GM23338 (cell line): Measurements from ENCODE around the gene SOD1. TPM values are rescaled to one million over a fixed set of nuclear protein-coding genes. Genes with fewer than 3 reads are reported as not detected.

Source experiments
- ATAC-seq: fragments of 200-7000 bp; cut with Tn5 transposase; 3 replicates; pipeline ENCODE4 v1.9.1; 2020
- DNase-seq: peaks from one replicate; pipeline ENCODE4 v3.0.0-alpha.2; 2015; ENCODE audit warnings: low spot score
- H2AFZ ChIP-seq: fragments of 200-600 bp; sonication (generic); 2 replicates; pipeline ENCODE4 v1.8.0; 2016; ENCODE audit warnings: antibody characterized with exemption, mild to moderate bottlenecking, moderate library complexity
- H3F3A ChIP-seq: fragments of 200-600 bp; sonication (generic); replicated peaks from 2 replicates; pipeline ENCODE4 v1.8.0; 2017; ENCODE audit warnings: antibody characterized with exemption, mixed run types, low read depth
- H3K27ac ChIP-seq: fragments of 200-600 bp; sonication (generic); 2 replicates; pipeline ENCODE4 v1.6.1; 2016; ENCODE audit warnings: low read depth
- H3K27me3 ChIP-seq: fragments of 200-600 bp; sonication (generic); 2 replicates; pipeline ENCODE4 v1.8.0; 2016; ENCODE audit warnings: mild to moderate bottlenecking, mixed run types, moderate library complexity; ENCODE audit not compliant: insufficient read depth
- H3K36me3 ChIP-seq: fragments of 200-600 bp; sonication (generic); 2 replicates; pipeline ENCODE4 v1.8.0; 2016; ENCODE audit warnings: mild to moderate bottlenecking; ENCODE audit not compliant: insufficient read depth
- H3K4me1 ChIP-seq: fragments of 200-600 bp; sonication (generic); 2 replicates; pipeline ENCODE4 v1.8.0; 2016; ENCODE audit warnings: mild to moderate bottlenecking, moderate library complexity; ENCODE audit not compliant: insufficient read depth
- H3K4me2 ChIP-seq: fragments of 200-600 bp; sonication (generic); 2 replicates; pipeline ENCODE4 v1.7.1; 2017; ENCODE audit warnings: mixed run types
- H3K4me3 ChIP-seq: fragments of 200-600 bp; sonication (generic); 2 replicates; pipeline ENCODE4 v1.6.1; 2016; ENCODE audit warnings: mixed run types
- H3K79me2 ChIP-seq: fragments of 200-600 bp; sonication (generic); replicated peaks from 2 replicates; pipeline ENCODE4 v1.8.0; 2017; ENCODE audit warnings: mild to moderate bottlenecking; ENCODE audit not compliant: insufficient read depth
- H3K9me2 ChIP-seq: fragments of 200-600 bp; sonication (generic); 2 replicates; pipeline ENCODE4 v1.8.0; 2017; ENCODE audit not compliant: insufficient read depth
- H4K20me1 ChIP-seq: fragments of 200-600 bp; sonication (generic); replicated peaks from 2 replicates; pipeline ENCODE4 v1.8.0; 2017; ENCODE audit warnings: mild to moderate bottlenecking; ENCODE audit not compliant: insufficient read depth
- H3K27ac Mint-ChIP-seq: 2 replicates; pipeline ENCODE4 v1.8.0; 2020; ENCODE audit warnings: inconsistent platforms, mild to moderate bottlenecking, moderate library complexity, mixed read lengths
- H3K27me3 Mint-ChIP-seq: 3 replicates; pipeline ENCODE4 v1.8.0; 2022; ENCODE audit warnings: low read depth, mild to moderate bottlenecking, moderate library complexity, mixed read lengths, inconsistent platforms; ENCODE audit not compliant: insufficient read depth, poor library complexity
- H3K36me3 Mint-ChIP-seq: 3 replicates; pipeline ENCODE4 v1.8.0; 2021; ENCODE audit warnings: low read depth, mild to moderate bottlenecking, inconsistent platforms, moderate library complexity, mixed read lengths
- H3K4me1 Mint-ChIP-seq: 3 replicates; pipeline ENCODE4 v1.8.0; 2020; ENCODE audit warnings: mild to moderate bottlenecking, inconsistent platforms, mixed read lengths
- H3K4me3 Mint-ChIP-seq: 3 replicates; pipeline ENCODE4 v1.8.0; 2021; ENCODE audit warnings: moderate library complexity, mild to moderate bottlenecking, inconsistent platforms, mixed read lengths
- H3K9me3 Mint-ChIP-seq: 3 replicates; pipeline ENCODE4 v1.8.0; 2020; ENCODE audit warnings: moderate library complexity, mild to moderate bottlenecking, inconsistent platforms, mixed read lengths
- CREB1 ChIP-seq: fragments of 250-450 bp; sonication (Bioruptor Pico); IDR thresholded peaks from 2 replicates; pipeline ENCODE4 v1.5.0; 2020; ENCODE audit warnings: low read depth, mild to moderate bottlenecking, moderate library complexity
- CTCF ChIP-seq, 2 experiments: fragments of 200-600 bp in 1 of 2; sonication (generic) in 1 of 2; conservative IDR thresholded peaks; 2 replicates each; pipeline versions ENCODE4 v1.5.1 to v1.6.1; 2016 to 2017; ENCODE audit warnings: antibody characterized with exemption in 2 of 2, low read depth in 2 of 2, mild to moderate bottlenecking in 2 of 2, moderate library complexity in 1 of 2
- ETS1 ChIP-seq: IDR thresholded peaks from 2 replicates; pipeline ENCODE4 v1.6.1; 2016; ENCODE audit warnings: antibody characterized with exemption
- EZH2 ChIP-seq: fragments of 200-600 bp; sonication (generic); IDR thresholded peaks from one replicate; pipeline ENCODE4 v1.8.0; 2017; ENCODE audit warnings: antibody characterized with exemption, mild to moderate bottlenecking, low read depth; ENCODE audit not compliant: unreplicated experiment
- EZH2phosphoT487 ChIP-seq: fragments of 200-600 bp; sonication (generic); IDR thresholded peaks from one replicate; pipeline ENCODE4 v1.8.1; 2018; ENCODE audit warnings: antibody characterized with exemption; ENCODE audit not compliant: unreplicated experiment
- JUNB ChIP-seq: IDR thresholded peaks from one replicate; pipeline ENCODE4 v1.6.1; 2016; ENCODE audit warnings: antibody characterized with exemption; ENCODE audit not compliant: unreplicated experiment
- NANOG ChIP-seq: IDR thresholded peaks from 2 replicates; pipeline ENCODE4 v1.6.1; 2016; ENCODE audit warnings: antibody characterized with exemption, borderline replicate concordance
- POLR2AphosphoS5 ChIP-seq: IDR thresholded peaks from 2 replicates; pipeline ENCODE4 v1.6.1; 2016; ENCODE audit warnings: antibody characterized with exemption, low read depth
- REST ChIP-seq: IDR thresholded peaks from one replicate; pipeline ENCODE4 v1.6.1; 2018; ENCODE audit warnings: antibody characterized with exemption; ENCODE audit not compliant: unreplicated experiment
- STAT1 ChIP-seq: IDR thresholded peaks from one replicate; pipeline ENCODE4 v1.6.1; 2016; ENCODE audit warnings: antibody characterized with exemption; ENCODE audit not compliant: unreplicated experiment
- ZNF114 ChIP-seq: fragments of 250-450 bp; sonication (Bioruptor Pico); IDR thresholded peaks from 2 replicates; pipeline ENCODE4 v1.5.0; 2020; ENCODE audit warnings: mild to moderate bottlenecking, moderate library complexity
- ZNF331 ChIP-seq: fragments of 250-450 bp; sonication (Bioruptor Pico); IDR thresholded peaks from 2 replicates; pipeline ENCODE4 v1.5.0; 2020; ENCODE audit warnings: low read depth, mild to moderate bottlenecking, moderate library complexity
- ZNF462 ChIP-seq: fragments of 250-450 bp; sonication (Bioruptor Pico); IDR thresholded peaks from 2 replicates; pipeline ENCODE4 v1.5.0; 2020; ENCODE audit warnings: mild to moderate bottlenecking, moderate library complexity
- polyA plus RNA-seq: library from polyadenylated mRNA; unstranded; fragments of >200 nt; fragmentation: Nextera tagmentation; extraction: Ambion mirVana; gene quantifications from 2 replicates; pipeline ENCODE4 v1.2.1, GENCODE V29; 2016
- total RNA-seq: library from RNA; depleted of rRNA; stranded (reverse); fragments of >200 nt; shearing (Covaris generic); gene quantifications from 2 replicates; pipeline ENCODE4 v1.2.3, GENCODE V29; 2014

Gene SOD1
- total and polyA plus RNA-seq, 2 experiments from 2014 or later: 123 to 454 TPM

GRCh38 chr21:31636874-31637273, 22.6 kb upstream of the SOD1 start:
- Histone ChIP-seq H3K9me2 (no peaks in the 10 kb centered on the region), H3F3A (no peaks in the 10 kb centered on the region), H4K20me1 (no peaks in the 10 kb centered on the region), H3K4me3 (no peak overlapping the region), H3K4me2 (no peak overlapping the region), H3K79me2 (no peaks in the 10 kb centered on the region), H3K4me1 (no peaks in the 10 kb centered on the region), H3K27me3 (no peaks in the 10 kb centered on the region), H3K36me3 (no peaks in the 10 kb centered on the region), H3K27ac (no peak overlapping the region), H2AFZ (no peak overlapping the region)
- H3K9me3 Mint-ChIP-seq: peaks cover 11% of the 10 kb centered on the region
- no peak for ATAC-seq
- no peaks in the 10 kb centered on the region for H3K4me1 Mint-ChIP-seq
- H3K27me3 Mint-ChIP-seq: peaks cover 7% of the 10 kb centered on the region
- no peak overlapping the region for H3K4me3 Mint-ChIP-seq
- TF ChIP-seq CTCF (conservative IDR thresholded peaks at IDR 0.05; ENCODE audit: low read depth in 2 of 2) (no peak), STAT1 (no peak), EZH2phosphoT487 (no peak), CREB1 (CRISPR knock-in tag) (no peak), NANOG (no peak), JUNB (no peak), ZNF114 (CRISPR knock-in tag) (no peak), POLR2AphosphoS5 (no peak), REST (no peak), ZNF462 (CRISPR knock-in tag) (no peak), ETS1 (no peak), EZH2 (no peak), ZNF331 (CRISPR knock-in tag) (no peak)
- peaks cover 2% of the 10 kb centered on the region; the same call in 1 of the 3 replicates for H3K36me3 Mint-ChIP-seq
- no peak for DNase-seq
- no peak overlapping the region for H3K27ac Mint-ChIP-seq
